ENCODE data around the gene CDH22.

- TF ChIP-seq CTCF (IDR thresholded peaks at IDR 0.05; ENCODE audit: borderline replicate concordance, extremely low read depth, low read length, poor library complexity, severe bottlenecking) (no peak), EZH2 (IDR thresholded peaks at IDR 0.05; ENCODE audit: borderline replicate concordance, low read depth, low read length, severe bottlenecking) (no peak)
These were observed 8.0 kb downstream of the CDH22 start for GRCh38 chr20:46300281-46300680.

All from DND-41 (cell line).